ENCODE measurements around the gene IL18R1. TPM values are rescaled to one million over a fixed set of nuclear protein-coding genes. Genes with fewer than 3 reads are reported as not detected.

IL18R1 gene, protein sequence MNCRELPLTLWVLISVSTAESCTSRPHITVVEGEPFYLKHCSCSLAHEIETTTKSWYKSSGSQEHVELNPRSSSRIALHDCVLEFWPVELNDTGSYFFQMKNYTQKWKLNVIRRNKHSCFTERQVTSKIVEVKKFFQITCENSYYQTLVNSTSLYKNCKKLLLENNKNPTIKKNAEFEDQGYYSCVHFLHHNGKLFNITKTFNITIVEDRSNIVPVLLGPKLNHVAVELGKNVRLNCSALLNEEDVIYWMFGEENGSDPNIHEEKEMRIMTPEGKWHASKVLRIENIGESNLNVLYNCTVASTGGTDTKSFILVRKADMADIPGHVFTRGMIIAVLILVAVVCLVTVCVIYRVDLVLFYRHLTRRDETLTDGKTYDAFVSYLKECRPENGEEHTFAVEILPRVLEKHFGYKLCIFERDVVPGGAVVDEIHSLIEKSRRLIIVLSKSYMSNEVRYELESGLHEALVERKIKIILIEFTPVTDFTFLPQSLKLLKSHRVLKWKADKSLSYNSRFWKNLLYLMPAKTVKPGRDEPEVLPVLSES
- total RNA-seq: 1 to 10 TPM; 1.1 to 5.2 (median 2.4) TPM
- 1 to 10 TPM in 2 of 3 donors, under 1 TPM in 1; 0.60 to 3.9 (median 1.4) TPM for polyA plus RNA-seq

DNA sequence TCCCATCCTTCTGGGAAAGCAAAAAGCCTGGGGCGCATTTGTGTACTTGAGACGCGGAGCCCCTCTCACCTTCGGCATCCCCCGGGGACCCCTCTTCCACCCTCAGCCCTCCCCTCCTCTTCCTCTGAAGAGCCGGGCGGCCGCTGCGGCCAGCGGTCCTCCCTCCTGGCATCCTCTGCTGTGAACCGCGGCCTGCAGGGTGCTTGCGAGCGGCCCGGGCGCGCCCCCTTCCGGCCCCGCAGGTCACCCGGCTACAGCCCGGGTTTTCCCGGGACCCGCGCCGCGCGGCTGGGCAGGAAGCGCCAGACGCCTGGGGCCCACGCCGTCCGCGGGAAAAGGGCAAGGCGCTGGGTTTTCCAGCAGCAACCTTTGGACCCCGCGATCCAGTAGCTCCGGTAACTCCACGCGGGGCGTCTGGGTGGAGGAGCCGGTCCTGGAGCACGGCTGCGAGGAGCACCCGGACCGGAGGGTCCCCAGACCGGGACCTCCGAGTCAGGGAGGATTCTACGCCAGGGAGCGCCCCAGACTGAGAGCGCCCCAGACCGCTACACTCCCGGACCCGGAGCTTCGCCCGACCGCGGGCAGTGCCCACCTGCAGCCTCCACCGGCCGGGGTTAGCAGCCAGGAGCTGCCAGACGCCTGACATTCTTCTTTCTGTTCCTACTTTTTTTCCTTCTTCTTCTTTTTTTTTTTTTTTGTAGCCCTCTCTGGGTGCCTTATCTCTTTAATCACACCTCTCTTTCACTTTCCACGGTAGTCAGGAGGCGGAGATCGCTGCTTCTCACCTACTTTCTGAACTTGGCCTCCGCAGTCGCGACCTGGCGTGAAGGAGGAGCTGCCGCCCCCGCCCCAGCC is at the start of gene IL18R1:
Gene IL18R1, plus strand, starts transcription at position 271 of the 855 bp plus-strand sequence. CDS start 6,865 bp downstream, outside the sequence.
- DNase-seq: peak; percentile 84
- 1% methylated on average over 69 of the region's 69 CpGs for WGBS, 2 donors
- no peaks in the 10 kb centered on the region for H3K9me3 ChIP-seq
- intact Hi-C loops (cut with DNase I): loop anchor here (5.0 to 10.0 kb wide), 2 partner anchors 98 to 331 kb away; no protein-coding TSS in a partner anchor
- H3K27ac ChIP-seq: peak within 1 kb of the TSS in 3 of 4 donors; percentile 44 to 59 (median 50)
- H3K27me3 ChIP-seq: no peaks in the 10 kb centered on the region
- H3K4me3 ChIP-seq: peak within 1 kb of the TSS; percentile 44 to 78 (median 68)
- no peaks in the 10 kb centered on the region for H3K36me3 ChIP-seq
- TF ChIP-seq EP300 (IDR thresholded peaks at IDR 0.05): no peak
- TF ChIP-seq, protein P1, sequence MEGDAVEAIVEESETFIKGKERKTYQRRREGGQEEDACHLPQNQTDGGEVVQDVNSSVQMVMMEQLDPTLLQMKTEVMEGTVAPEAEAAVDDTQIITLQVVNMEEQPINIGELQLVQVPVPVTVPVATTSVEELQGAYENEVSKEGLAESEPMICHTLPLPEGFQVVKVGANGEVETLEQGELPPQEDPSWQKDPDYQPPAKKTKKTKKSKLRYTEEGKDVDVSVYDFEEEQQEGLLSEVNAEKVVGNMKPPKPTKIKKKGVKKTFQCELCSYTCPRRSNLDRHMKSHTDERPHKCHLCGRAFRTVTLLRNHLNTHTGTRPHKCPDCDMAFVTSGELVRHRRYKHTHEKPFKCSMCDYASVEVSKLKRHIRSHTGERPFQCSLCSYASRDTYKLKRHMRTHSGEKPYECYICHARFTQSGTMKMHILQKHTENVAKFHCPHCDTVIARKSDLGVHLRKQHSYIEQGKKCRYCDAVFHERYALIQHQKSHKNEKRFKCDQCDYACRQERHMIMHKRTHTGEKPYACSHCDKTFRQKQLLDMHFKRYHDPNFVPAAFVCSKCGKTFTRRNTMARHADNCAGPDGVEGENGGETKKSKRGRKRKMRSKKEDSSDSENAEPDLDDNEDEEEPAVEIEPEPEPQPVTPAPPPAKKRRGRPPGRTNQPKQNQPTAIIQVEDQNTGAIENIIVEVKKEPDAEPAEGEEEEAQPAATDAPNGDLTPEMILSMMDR (IDR thresholded peaks at IDR 0.05): peak; percentile 38 to 85 (median 42)
- H3K4me1 ChIP-seq: peaks cover 0 to 12% (median 8%) of the 10 kb centered on the region in 4 donors

DNA sequence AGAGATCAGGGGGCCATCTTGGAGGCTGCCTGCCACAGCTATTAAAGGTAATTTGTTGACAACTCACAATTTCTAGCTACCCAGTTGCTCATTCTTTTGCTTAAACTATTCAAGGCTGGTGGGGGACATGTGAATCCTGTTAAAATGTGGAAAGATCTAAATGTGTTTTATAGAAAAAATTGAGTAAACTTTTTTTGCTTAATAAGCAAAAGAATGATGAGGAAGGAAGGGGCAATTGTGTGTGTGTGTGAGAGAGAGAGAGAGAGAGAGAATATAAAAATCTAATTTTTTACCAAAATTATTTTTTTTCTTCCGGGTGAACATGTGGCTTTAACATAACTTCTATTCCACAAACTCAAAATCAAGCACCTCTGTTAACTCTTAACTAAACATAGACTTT is 49.5 kb upstream of the IL18R1 start:
- H3K36me3 ChIP-seq: no peaks in the 10 kb centered on the region
- 74 to 82% methylated on average over 1 of the region's 1 CpG for WGBS, 2 donors
- H3K4me1 ChIP-seq: no peaks in the 10 kb centered on the region
- no peaks in the 10 kb centered on the region for H3K9me3 ChIP-seq
- TF ChIP-seq EP300 (IDR thresholded peaks at IDR 0.05) (no peak), POLR2A (IDR thresholded peaks at IDR 0.05) (no peak), POLR2AphosphoS5 (IDR thresholded peaks at IDR 0.05) (no peak)
- TF ChIP-seq, protein P1 (IDR thresholded peaks at IDR 0.05): no peak
- peaks cover 0 to 10% (median 0%) of the 10 kb centered on the region in 3 donors for H3K27me3 ChIP-seq
- no peak overlapping the region for H3K27ac ChIP-seq
- DNase-seq: no peak
- no peak overlapping the region for H3K4me3 ChIP-seq
- intact Hi-C loops (cut with DNase I): no loop called here

DNA sequence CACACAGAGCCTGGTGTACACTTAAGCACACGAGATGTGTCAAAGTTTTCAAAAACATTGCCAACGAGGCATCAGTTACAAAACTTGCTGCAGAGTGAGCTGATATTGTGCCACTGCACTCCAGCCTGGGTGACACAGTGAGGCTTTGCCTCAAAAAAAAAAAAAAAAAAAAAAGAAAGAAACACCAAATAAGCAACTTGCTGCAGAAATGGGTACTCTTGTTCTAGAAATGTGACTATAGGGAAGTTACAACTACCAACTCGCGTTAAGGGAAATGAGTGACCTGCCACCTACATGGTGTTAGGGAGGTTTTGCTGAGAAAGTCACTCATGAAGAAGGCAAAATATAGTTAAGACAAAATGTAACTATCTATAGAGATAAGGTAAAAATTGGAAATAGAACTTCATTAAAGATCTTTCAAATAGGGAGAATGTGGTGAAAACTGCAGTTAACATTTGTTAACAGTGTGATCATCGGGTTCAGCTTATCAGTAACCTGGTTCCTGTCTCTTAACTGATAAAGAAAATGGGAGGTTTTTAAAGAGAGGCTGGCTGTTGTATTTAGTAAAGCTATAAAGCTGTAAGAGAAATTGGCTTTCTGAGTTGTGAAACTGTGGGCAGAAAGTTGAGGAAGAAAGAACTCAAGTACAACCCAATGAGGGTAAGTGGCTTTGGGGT is 44.5 kb upstream of the IL18R1 start, which contains the start of gene IL1RL1:
Gene IL1RL1, plus strand, starts transcription at position 600 of the 677 bp plus-strand sequence. CDS start 26,702 bp downstream, outside the sequence.
- Histone ChIP-seq H3K36me3 (no peaks in the 10 kb centered on the region), H3K4me3 (no peak within 1 kb of the TSS), H3K4me1 (no peaks in the 10 kb centered on the region), H3K9me3 (no peaks in the 10 kb centered on the region), H3K27me3 (no peaks in the 10 kb centered on the region), H3K27ac (no peak within 1 kb of the TSS)
- TF ChIP-seq POLR2AphosphoS5 (IDR thresholded peaks at IDR 0.05) (no peak), POLR2A (IDR thresholded peaks at IDR 0.05) (no peak), EP300 (IDR thresholded peaks at IDR 0.05) (no peak)
- TF ChIP-seq, protein P1 (IDR thresholded peaks at IDR 0.05): no peak
- intact Hi-C loops (cut with DNase I): no loop called here
- WGBS, 2 donors: 76 to 77% methylated on average over 5 of the region's 5 CpGs
- no peak for DNase-seq

- H3K27ac ChIP-seq: no peak overlapping the region
- H3K9me3 ChIP-seq: no peaks in the 10 kb centered on the region
- no peaks in the 10 kb centered on the region for H3K4me1 ChIP-seq
- no peaks in the 10 kb centered on the region for H3K36me3 ChIP-seq
- WGBS, 2 donors: 92% methylated on average over 2 of the region's 2 CpGs
- intact Hi-C loops (cut with DNase I): no loop called here
- TF ChIP-seq POLR2AphosphoS5 (IDR thresholded peaks at IDR 0.05) (no peak), EP300 (IDR thresholded peaks at IDR 0.05) (no peak), POLR2A (IDR thresholded peaks at IDR 0.05) (no peak)
- TF ChIP-seq, protein P1 (IDR thresholded peaks at IDR 0.05): no peak
- no peaks in the 10 kb centered on the region for H3K27me3 ChIP-seq
- H3K4me3 ChIP-seq: no peak overlapping the region
- DNase-seq: no peak
These were observed 42.6 kb upstream of the IL18R1 start for GRCh38 chr2:102313025-102313424.

All from sigmoid colon (tissue), 7 donors.